WTC11 (cell line): Measurements from ENCODE around the gene IQGAP2. TPM values are rescaled to one million over a fixed set of nuclear protein-coding genes. Genes with fewer than 3 reads are reported as not detected.

Experiments used
- ATAC-seq: fragments of 200-7000 bp; cut with Tn5 transposase; 2 replicates; pipeline ENCODE4 v1.10.0; 2021; ENCODE audit warnings: mild to moderate bottlenecking, moderate library complexity
- CTCF ChIA-PET: fragments of 300-600 bp; sonication (Branson Sonifier 250); formaldehyde crosslinking; loops from one replicate; lab custom pipeline; 2021; ENCODE audit warnings: antibody characterized with exemption; lab: Charles Lee
- POLR2A ChIA-PET: fragments of 350-600 bp; sonication (Branson Sonifier 250); formaldehyde crosslinking; loops from one replicate; lab custom pipeline; 2021; ENCODE audit warnings: antibody characterized with exemption; lab: Charles Lee
- DNase-seq: peaks from one replicate; pipeline ENCODE4 v3.0.0; 2021; ENCODE audit warnings: low spot score
- H3K27ac Mint-ChIP-seq: 2 replicates; pipeline ENCODE4 v1.8.0; 2021; ENCODE audit warnings: mixed read lengths
- H3K27me3 Mint-ChIP-seq: 2 replicates; pipeline ENCODE4 v1.8.0; 2021; ENCODE audit warnings: low read depth, mild to moderate bottlenecking, moderate library complexity, mixed read lengths
- H3K36me3 Mint-ChIP-seq: 2 replicates; pipeline ENCODE4 v1.8.0; 2021; ENCODE audit warnings: mixed read lengths
- H3K4me1 Mint-ChIP-seq: 2 replicates; pipeline ENCODE4 v1.8.0; 2022; ENCODE audit warnings: mixed read lengths
- H3K4me3 Mint-ChIP-seq: 2 replicates; pipeline ENCODE4 v1.8.0; 2021; ENCODE audit warnings: mild to moderate bottlenecking, moderate library complexity, mixed read lengths
- H3K9me3 Mint-ChIP-seq: 2 replicates; pipeline ENCODE4 v1.8.0; 2021; ENCODE audit warnings: mixed read lengths
- ATF1 ChIP-seq: sonication (generic); formaldehyde crosslinking; IDR thresholded peaks from 2 replicates; pipeline ENCODE4 v1.8.1; 2023; ENCODE audit warnings: mild to moderate bottlenecking, moderate library complexity, missing genetic modification reagents
- ATF3 ChIP-seq: sonication (generic); formaldehyde crosslinking; conservative IDR thresholded peaks from 2 replicates; pipeline ENCODE4 v1.8.1; 2022; ENCODE audit warnings: mild to moderate bottlenecking, missing genetic modification reagents
- ATF6 ChIP-seq: sonication (generic); formaldehyde crosslinking; IDR thresholded peaks from 2 replicates; pipeline ENCODE4 v1.8.1; 2023; ENCODE audit warnings: mild to moderate bottlenecking, missing genetic modification reagents
- CBFB ChIP-seq: sonication (generic); formaldehyde crosslinking; IDR thresholded peaks from 2 replicates; pipeline ENCODE4 v1.8.1; 2022; ENCODE audit warnings: mild to moderate bottlenecking, low read depth, missing genetic modification reagents
- EMX1 ChIP-seq: fragments of 250-450 bp; sonication (Bioruptor Pico); IDR thresholded peaks from 2 replicates; pipeline ENCODE4 v1.8.0; 2021; ENCODE audit warnings: mild to moderate bottlenecking
- HMGA2 ChIP-seq: fragments of 250-450 bp; sonication (Bioruptor Pico); IDR thresholded peaks from 2 replicates; pipeline ENCODE4 v1.4.0; 2021; ENCODE audit warnings: mild to moderate bottlenecking, moderate library complexity
- HMGXB4 ChIP-seq: sonication (generic); formaldehyde crosslinking; IDR thresholded peaks from 2 replicates; pipeline ENCODE4 v1.8.1; 2023; ENCODE audit warnings: mild to moderate bottlenecking, moderate library complexity, missing genetic modification reagents
- JAZF1 ChIP-seq: fragments of 250-450 bp; sonication (Bioruptor Pico); IDR thresholded peaks from 2 replicates; pipeline ENCODE4 v1.9.0; 2021; ENCODE audit warnings: moderate library complexity, mild to moderate bottlenecking, inconsistent platforms
- MLX ChIP-seq: sonication (generic); formaldehyde crosslinking; IDR thresholded peaks from 2 replicates; pipeline ENCODE4 v1.8.1; 2023; ENCODE audit warnings: mild to moderate bottlenecking, missing genetic modification reagents, moderate library complexity
- NFYB ChIP-seq: sonication (generic); formaldehyde crosslinking; conservative IDR thresholded peaks from 2 replicates; pipeline ENCODE4 v1.8.0; 2022; ENCODE audit warnings: low read depth, missing genetic modification reagents
- NR3C1 ChIP-seq: sonication (generic); formaldehyde crosslinking; conservative IDR thresholded peaks from 2 replicates; pipeline ENCODE4 v1.8.1; 2023; ENCODE audit warnings: low read depth, mild to moderate bottlenecking, missing genetic modification reagents
- SMAD3 ChIP-seq: sonication (generic); formaldehyde crosslinking; IDR thresholded peaks from 2 replicates; pipeline ENCODE4 v1.8.0; 2022; ENCODE audit warnings: missing genetic modification reagents, mild to moderate bottlenecking, borderline replicate concordance
- SOX15 ChIP-seq: fragments of 250-450 bp; sonication (Bioruptor Pico); IDR thresholded peaks from 2 replicates; pipeline ENCODE4 v1.9.0; 2021; ENCODE audit warnings: mild to moderate bottlenecking
- TEAD4 ChIP-seq: sonication (generic); formaldehyde crosslinking; IDR thresholded peaks from 2 replicates; pipeline ENCODE4 v1.8.0; 2022; ENCODE audit warnings: mild to moderate bottlenecking, missing genetic modification reagents
- TP53 ChIP-seq: sonication (generic); formaldehyde crosslinking; IDR thresholded peaks from 2 replicates; pipeline ENCODE4 v1.8.1; 2023; ENCODE audit warnings: mild to moderate bottlenecking, missing genetic modification reagents
- ZBTB21 ChIP-seq: sonication (generic); formaldehyde crosslinking; IDR thresholded peaks from 2 replicates; pipeline ENCODE4 v1.8.1; 2023; ENCODE audit warnings: mild to moderate bottlenecking, missing genetic modification reagents, borderline replicate concordance
- ZNF121 ChIP-seq: sonication (generic); formaldehyde crosslinking; IDR thresholded peaks from 2 replicates; pipeline ENCODE4 v1.8.0; 2023; ENCODE audit warnings: missing genetic modification reagents
- ZNF219 ChIP-seq: sonication (generic); formaldehyde crosslinking; IDR thresholded peaks from 2 replicates; pipeline ENCODE4 v1.8.0; 2023; ENCODE audit warnings: missing genetic modification reagents, mild to moderate bottlenecking, borderline replicate concordance
- ZNF263 ChIP-seq: sonication (generic); formaldehyde crosslinking; IDR thresholded peaks from 2 replicates; pipeline ENCODE4 v1.8.1; 2022; ENCODE audit warnings: low read depth, mild to moderate bottlenecking, moderate library complexity, missing genetic modification reagents
- total RNA-seq: library from RNA; stranded (reverse); gene quantifications from 3 replicates; pipeline ENCODE4 v1.2.3, GENCODE V29; 2021

Gene IQGAP2
- total RNA-seq, 1 experiment from 2014 or later: 70.6 TPM

- ChIA-PET CTCF (no interaction called here), POLR2A (no interaction called here)
- DNase-seq (no peak), ATAC-seq (no peak)
- H3K9me3 Mint-ChIP-seq: no peaks in the 10 kb centered on the region
- H3K27me3 Mint-ChIP-seq: no peaks in the 10 kb centered on the region
- H3K36me3 Mint-ChIP-seq: 0 out of 2 replicates have a peak, but pooled peaks cover 6% of the 10 kb centered on the region
- H3K27ac Mint-ChIP-seq: peak overlapping the region; percentile 88
- H3K4me1 Mint-ChIP-seq: peaks cover 53% of the 10 kb centered on the region
- H3K4me3 Mint-ChIP-seq: no peak overlapping the region
- TF ChIP-seq ZBTB21 (CRISPR knock-in tag): no peak
- TF ChIP-seq ZNF263 (CRISPR knock-in tag): no peak
- TF ChIP-seq TEAD4 (CRISPR knock-in tag): no peak
- no peak for TF ChIP-seq NR3C1 (CRISPR knock-in tag)
- TF ChIP-seq NFYB (CRISPR knock-in tag): no peak
- no peak for TF ChIP-seq MLX (CRISPR knock-in tag)
Observed at GRCh38 chr5:76451031-76451701, 48.1 kb downstream of the IQGAP2 start.

GRCh38 chr5:76455531-76456133, 52.5 kb downstream of the IQGAP2 start:
- Mint-ChIP-seq H3K36me3 (0 out of 2 replicates have a peak, but pooled peaks cover 3% of the 10 kb centered on the region), H3K9me3 (peaks cover 6% of the 10 kb centered on the region; the same call in 1 of the 2 replicates), H3K27ac (peak overlapping the region; percentile 71; the same call in 1 of the 2 replicates), H3K27me3 (no peaks in the 10 kb centered on the region), H3K4me3 (no peak overlapping the region), H3K4me1 (peaks cover 65% of the 10 kb centered on the region)
- CTCF ChIA-PET: no interaction called here
- ATAC-seq (no peak), DNase-seq (no peak)
- POLR2A ChIA-PET: interaction anchor here (0.7 kb wide), 1 partner anchor 14 kb away, joined by 4 read pairs; no protein-coding TSS in a partner anchor
- TF ChIP-seq SMAD3 (CRISPR knock-in tag): no peak
- no peak for TF ChIP-seq ATF6 (CRISPR knock-in tag)
- no peak for TF ChIP-seq MLX (CRISPR knock-in tag)
- no peak for TF ChIP-seq ZNF219 (CRISPR knock-in tag)
- no peak for TF ChIP-seq TP53 (CRISPR knock-in tag)
- no peak for TF ChIP-seq NFYB (CRISPR knock-in tag)
- TF ChIP-seq EMX1 (CRISPR knock-in tag): no peak
- TF ChIP-seq JAZF1: no peak
- TF ChIP-seq HMGXB4 (CRISPR knock-in tag): no peak
- TF ChIP-seq ATF3 (CRISPR knock-in tag): no peak
- no peak for TF ChIP-seq ZNF121 (CRISPR knock-in tag)
- no peak for TF ChIP-seq HMGA2 (CRISPR knock-in tag)
- no peak for TF ChIP-seq ATF1 (CRISPR knock-in tag)
- TF ChIP-seq SOX15: no peak
- TF ChIP-seq CBFB (CRISPR knock-in tag): no peak
